Vein endothelial cell (primary cell): ENCODE results near the gene MTA3. TPM values are rescaled to one million over a fixed set of nuclear protein-coding genes. Genes with fewer than 3 reads are reported as not detected.

Source experiments
- small RNA-seq: library from RNA; depleted of rRNA; stranded (forward); fragments of <200 nt; gene quantifications from one replicate; pipeline ENCODE3, GENCODE V24; 2012
- total RNA-seq: library from RNA; depleted of rRNA; stranded (reverse); fragments of >200 nt; gene quantifications from 2 replicates; pipeline ENCODE4 v1.2.3, GENCODE V29; 2012

Gene MTA3
- total RNA-seq = 29.1 and 34.2 TPM in 2 replicates

GRCh38 chr2:42568401-42569115 lies at the start of gene MTA3:
TSS of gene MTA3 (plus strand) at chr2:42568632. CDS start at chr2:42568746, 114 bp downstream.

GRCh38 chr2:42764096-42764495 lies 195.7 kb downstream of the MTA3 start, which contains the start of gene OXER1:
TSS of gene OXER1 (minus strand) at chr2:42764135. CDS start at chr2:42764062, 73 bp downstream.

DNA sequence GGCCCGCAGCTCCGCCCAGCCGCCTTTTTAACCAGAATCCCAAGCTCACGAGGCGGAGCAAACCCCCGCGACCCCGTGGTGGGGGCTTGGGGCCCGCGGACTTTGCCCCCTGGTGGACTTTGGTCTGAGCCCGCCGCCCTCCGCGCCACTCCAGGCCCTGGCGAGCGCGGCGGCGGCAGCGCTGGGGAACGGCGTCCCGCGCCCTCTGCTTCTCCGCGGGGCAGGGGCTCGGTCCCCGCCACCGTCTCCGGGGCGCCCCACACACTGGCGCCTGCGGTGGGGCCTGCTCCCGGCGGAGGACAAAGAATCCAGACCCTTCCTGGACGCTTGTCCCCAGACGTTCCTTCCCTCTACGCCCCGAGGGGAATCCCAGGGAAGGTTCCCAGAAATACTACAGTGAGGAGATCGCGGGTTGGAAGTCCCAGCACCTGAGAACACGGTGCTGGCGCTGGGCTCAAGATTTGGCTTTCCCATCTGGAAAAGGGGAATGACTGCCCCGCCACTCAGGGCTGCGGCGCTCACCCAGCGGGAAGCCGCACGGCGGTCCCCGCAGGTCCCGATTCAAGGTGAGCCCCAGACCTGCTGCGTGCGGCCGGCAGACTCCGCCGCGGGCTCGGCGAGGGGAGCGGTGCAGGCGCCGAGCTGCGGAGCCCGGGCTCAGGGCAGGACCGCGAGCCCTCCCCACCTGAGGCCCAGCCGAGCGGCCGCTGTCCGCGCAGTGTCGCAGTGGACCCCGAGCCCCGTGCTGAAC lies 224.3 kb downstream of the MTA3 start, which contains the start of gene HAAO:
Gene HAAO (minus strand): TSS at position 1 of the 751 bp plus-strand sequence. CDS start 47 bp downstream, outside the sequence.

Small RNA genes lying within 50 kb of the gene (small RNA-seq; reads per million reads assigned to genes)
- gene AC074375.1 (not detected), gene RNU6-137P (not detected)

Other genes with a start within 250 kb of the MTA3 start
- gene COX7A2L, start 207.4 kb upstream of the MTA3 start, total RNA-seq = 207 and 211 TPM in 2 replicates
- gene KCNG3, start 74.7 kb upstream of the MTA3 start, total RNA-seq = under 0.01 TPM in 2 replicates
- gene OXER1, start 195.5 kb downstream of the MTA3 start, total RNA-seq = not detected in 2 replicates
- gene HAAO, start 224.0 kb downstream of the MTA3 start, total RNA-seq = not detected in 2 replicates